ENCODE results near the gene EYA4.

DNA sequence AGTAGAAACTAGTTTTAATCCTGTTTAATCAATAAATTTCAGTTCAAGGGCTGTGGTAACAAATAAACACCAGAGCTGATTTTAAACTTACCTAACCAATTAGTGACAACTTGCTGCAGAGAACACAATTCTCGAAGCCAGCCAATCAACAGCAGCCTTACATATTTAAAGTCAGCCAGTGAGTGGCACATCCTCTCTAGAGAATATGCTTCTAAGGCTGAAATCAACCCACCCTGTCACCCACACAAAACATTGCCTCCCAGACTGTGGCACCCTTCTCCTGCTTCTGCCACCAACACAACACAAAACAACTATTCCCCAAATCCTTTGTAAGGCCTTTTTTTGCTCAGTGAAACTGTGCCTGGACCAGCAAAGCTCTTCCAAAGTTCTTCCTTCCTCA is 306.0 kb downstream of the EYA4 start:
- TF ChIP-seq, protein P1, sequence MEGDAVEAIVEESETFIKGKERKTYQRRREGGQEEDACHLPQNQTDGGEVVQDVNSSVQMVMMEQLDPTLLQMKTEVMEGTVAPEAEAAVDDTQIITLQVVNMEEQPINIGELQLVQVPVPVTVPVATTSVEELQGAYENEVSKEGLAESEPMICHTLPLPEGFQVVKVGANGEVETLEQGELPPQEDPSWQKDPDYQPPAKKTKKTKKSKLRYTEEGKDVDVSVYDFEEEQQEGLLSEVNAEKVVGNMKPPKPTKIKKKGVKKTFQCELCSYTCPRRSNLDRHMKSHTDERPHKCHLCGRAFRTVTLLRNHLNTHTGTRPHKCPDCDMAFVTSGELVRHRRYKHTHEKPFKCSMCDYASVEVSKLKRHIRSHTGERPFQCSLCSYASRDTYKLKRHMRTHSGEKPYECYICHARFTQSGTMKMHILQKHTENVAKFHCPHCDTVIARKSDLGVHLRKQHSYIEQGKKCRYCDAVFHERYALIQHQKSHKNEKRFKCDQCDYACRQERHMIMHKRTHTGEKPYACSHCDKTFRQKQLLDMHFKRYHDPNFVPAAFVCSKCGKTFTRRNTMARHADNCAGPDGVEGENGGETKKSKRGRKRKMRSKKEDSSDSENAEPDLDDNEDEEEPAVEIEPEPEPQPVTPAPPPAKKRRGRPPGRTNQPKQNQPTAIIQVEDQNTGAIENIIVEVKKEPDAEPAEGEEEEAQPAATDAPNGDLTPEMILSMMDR (IDR thresholded peaks at IDR 0.05): no peak
- TF ChIP-seq POLR2A (IDR thresholded peaks at IDR 0.05): no peak
